ENCODE data around the gene STXBP6. TPM values are rescaled to one million over a fixed set of nuclear protein-coding genes. Genes with fewer than 3 reads are reported as not detected.
A peak's percentile ranks its signal among the peaks of the same experiment; 100 is the strongest.

The STXBP6 gene
- total and polyA plus RNA-seq, 10 of the 15 experiments (the other 5 are each of a cell fraction or from before 2014, with no cell fraction given) = 1.2 to 47.3 (median 1.9) TPM

DNA sequence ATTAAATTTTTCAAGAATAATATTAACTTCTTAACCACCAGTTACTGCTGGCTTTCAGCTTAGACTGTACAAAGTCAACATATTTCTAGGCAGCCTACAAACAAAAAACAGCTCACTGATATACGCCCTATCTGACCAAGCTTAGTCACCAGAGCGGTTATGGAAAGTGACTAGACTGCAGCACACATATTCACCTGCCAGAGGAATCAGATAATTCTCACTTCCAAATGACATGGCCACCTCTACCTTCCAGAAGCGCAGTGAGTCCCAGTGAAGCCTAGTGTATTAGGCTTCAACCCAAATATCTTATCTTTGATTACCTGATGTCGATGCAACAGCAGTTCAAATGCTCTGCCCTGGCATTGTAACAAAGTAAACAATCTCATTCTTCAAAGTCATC, 8.5 kb downstream of the STXBP6 start:
- Histone ChIP-seq H3K9ac (ENCODE audit: control insufficient read depth, insufficient read depth, low read length) (no peak overlapping the region), H3K4me1 (ENCODE audit: control insufficient read depth, insufficient read depth, low read length) (no peaks in the 10 kb centered on the region), H3K36me3 (ENCODE audit: control insufficient read depth in 2 of 2, insufficient read depth in 2 of 2, low read length in 1 of 2) (no peaks in the 10 kb centered on the region), H2AFZ (ENCODE audit: control insufficient read depth, low read depth, low read length) (no peak overlapping the region), H3K4me2 (ENCODE audit: control insufficient read depth, insufficient read depth) (no peak overlapping the region), H3K79me2 (ENCODE audit: control insufficient read depth, insufficient read depth, low read length) (no peaks in the 10 kb centered on the region), H3K27me3 (replicated peaks in 1 of 2; ENCODE audit: control insufficient read depth in 2 of 2, insufficient read depth in 2 of 2, low read length in 1 of 2) (no peaks in the 10 kb centered on the region), H3K9me3 (replicated peaks; ENCODE audit: control insufficient read depth, insufficient read depth, low read length) (no peaks in the 10 kb centered on the region), H3K27ac (ENCODE audit: control insufficient read depth, insufficient read depth) (no peak overlapping the region), H4K20me1 (ENCODE audit: control insufficient read depth, insufficient read depth) (no peaks in the 10 kb centered on the region), H3K4me3 (no peak overlapping the region)
- no peak for FAIRE-seq
- 81% methylated on average over 4 of the region's 4 CpGs for WGBS (ENCODE audit: insufficient coverage, insufficient replicate concordance, low lambda C conversion rate, missing lambda C conversion rate)
- ChIA-PET POLR2A (interaction anchor here (0.7 to 0.9 kb wide), 2 partner anchors 25 to 30 kb away, joined by 3 to 4 read pairs; no protein-coding TSS in a partner anchor), SMC1A (ENCODE audit: uncharacterized antibody, unreplicated experiment) (interaction anchor here (0.5 to 4.9 kb wide), 16 partner anchors 8 to 584 kb away, joined by 3 to 54 read pairs (median 4); no protein-coding TSS in a partner anchor), CTCF (interaction anchor here (1.0 to 5.2 kb wide), 9 partner anchors 11 to 330 kb away, joined by 3 to 52 read pairs (median 4); no protein-coding TSS in a partner anchor), RAD21 (ENCODE audit: unreplicated experiment) (interaction anchor here (0.7 to 2.2 kb wide), 11 partner anchors 15 to 332 kb away, joined by 3 to 10 read pairs (median 3); no protein-coding TSS in a partner anchor)
- DNase-seq (ENCODE audit: low read depth, low spot score) = no peak
- intact Hi-C loops (cut with micrococcal nuclease; ENCODE audit: unreplicated experiment) (no loop called here), in situ Hi-C loops (cut with MboI) (no loop called here)
- BruUV-seq (replicated peaks) = no TSS peak
- TF ChIP-seq MEF2A (IDR thresholded peaks at IDR 0.05; ENCODE audit: insufficient read depth, low read depth, low read length) (no peak), RUNX3 (IDR thresholded peaks at IDR 0.05; ENCODE audit: low read length) (no peak), TARDBP (IDR thresholded peaks at IDR 0.05; ENCODE audit: borderline replicate concordance) (no peak), CHD4 (IDR thresholded peaks at IDR 0.05) (no peak)
- TF ChIP-seq, protein P1, sequence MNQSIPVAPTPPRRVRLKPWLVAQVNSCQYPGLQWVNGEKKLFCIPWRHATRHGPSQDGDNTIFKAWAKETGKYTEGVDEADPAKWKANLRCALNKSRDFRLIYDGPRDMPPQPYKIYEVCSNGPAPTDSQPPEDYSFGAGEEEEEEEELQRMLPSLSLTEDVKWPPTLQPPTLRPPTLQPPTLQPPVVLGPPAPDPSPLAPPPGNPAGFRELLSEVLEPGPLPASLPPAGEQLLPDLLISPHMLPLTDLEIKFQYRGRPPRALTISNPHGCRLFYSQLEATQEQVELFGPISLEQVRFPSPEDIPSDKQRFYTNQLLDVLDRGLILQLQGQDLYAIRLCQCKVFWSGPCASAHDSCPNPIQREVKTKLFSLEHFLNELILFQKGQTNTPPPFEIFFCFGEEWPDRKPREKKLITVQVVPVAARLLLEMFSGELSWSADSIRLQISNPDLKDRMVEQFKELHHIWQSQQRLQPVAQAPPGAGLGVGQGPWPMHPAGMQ (IDR thresholded peaks at IDR 0.05; ENCODE audit: borderline replicate concordance) = no peak
- peak; percentile 21; the same call in 2 of the 3 replicates for ATAC-seq

DNA sequence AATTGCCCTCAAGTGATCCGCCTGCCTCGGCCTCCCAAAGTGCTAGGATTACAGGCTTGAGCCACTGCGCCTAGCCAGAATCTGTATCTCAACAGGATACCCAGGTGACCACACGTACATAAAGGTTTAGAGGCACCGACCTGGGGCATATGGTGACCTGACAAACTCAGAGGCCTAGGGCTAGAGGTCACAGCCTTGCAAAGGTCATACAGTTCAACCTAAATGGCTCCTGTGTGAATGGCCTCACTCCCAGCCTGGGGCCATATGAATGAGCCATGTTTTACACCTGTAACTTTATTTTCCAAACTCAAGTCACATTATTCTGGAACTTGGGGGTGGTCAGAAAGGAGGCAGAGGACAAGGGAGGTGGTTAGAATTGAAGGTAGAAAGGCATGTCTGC, 10.0 kb downstream of the STXBP6 start:
- DNase-seq (ENCODE audit: low read depth, low spot score) (no peak), ATAC-seq (no peak), FAIRE-seq (no peak)
- no TSS peak for BruUV-seq (replicated peaks)
- H3K4me1 ChIP-seq (ENCODE audit: control insufficient read depth, insufficient read depth, low read length) = no peaks in the 10 kb centered on the region
- no peaks in the 10 kb centered on the region for H3K79me2 ChIP-seq (ENCODE audit: control insufficient read depth, insufficient read depth, low read length)
- RAD21 ChIA-PET (ENCODE audit: unreplicated experiment) = interaction anchor here (0.7 to 1.9 kb wide), 3 partner anchors 84 to 233 kb away, joined by 3 to 10 read pairs (median 4); no protein-coding TSS in a partner anchor
- H3K27me3 ChIP-seq (replicated peaks in 1 of 2; ENCODE audit: control insufficient read depth in 2 of 2, insufficient read depth in 2 of 2, low read length in 1 of 2) = no peaks in the 10 kb centered on the region
- in situ Hi-C loops (cut with MboI) (no loop called here), intact Hi-C loops (cut with micrococcal nuclease; ENCODE audit: unreplicated experiment) (loop anchor here (10.0 kb wide), 1 partner anchor 305 kb away; no protein-coding TSS in a partner anchor)
- CTCF ChIA-PET = interaction anchor here (1.4 to 5.2 kb wide), 3 partner anchors 17 to 329 kb away, joined by 5 to 52 read pairs (median 23); no protein-coding TSS in a partner anchor
- no peak overlapping the region for H3K9ac ChIP-seq (ENCODE audit: control insufficient read depth, insufficient read depth, low read length)
- no peaks in the 10 kb centered on the region for H3K9me3 ChIP-seq (replicated peaks; ENCODE audit: control insufficient read depth, insufficient read depth, low read length)
- no peak overlapping the region for H2AFZ ChIP-seq (ENCODE audit: control insufficient read depth, low read depth, low read length)
- H3K27ac ChIP-seq (ENCODE audit: control insufficient read depth, insufficient read depth) = no peak overlapping the region
- no peak overlapping the region for H3K4me3 ChIP-seq
- POLR2A ChIA-PET = interaction anchor here (1.0 kb wide), 1 partner anchor 202 kb away, joined by 3 read pairs; no protein-coding TSS in a partner anchor
- 31% methylated on average over 5 of the region's 5 CpGs for WGBS (ENCODE audit: insufficient coverage, insufficient replicate concordance, low lambda C conversion rate, missing lambda C conversion rate)
- no peaks in the 10 kb centered on the region for H3K36me3 ChIP-seq (ENCODE audit: control insufficient read depth in 2 of 2, insufficient read depth in 2 of 2, low read length in 1 of 2)
- SMC1A ChIA-PET (ENCODE audit: uncharacterized antibody, unreplicated experiment) = interaction anchor here (1.0 to 4.9 kb wide), 7 partner anchors 8 to 232 kb away, joined by 4 to 54 read pairs (median 5); partner anchors contain the start of gene STXBP6
- H4K20me1 ChIP-seq (ENCODE audit: control insufficient read depth, insufficient read depth) = no peaks in the 10 kb centered on the region
- H3K4me2 ChIP-seq (ENCODE audit: control insufficient read depth, insufficient read depth) = no peak overlapping the region
- TF ChIP-seq ZNF622 (IDR thresholded peaks at IDR 0.05) (no peak), CHD4 (IDR thresholded peaks at IDR 0.05) (no peak), NR2C2 (IDR thresholded peaks at IDR 0.05; ENCODE audit: borderline replicate concordance, control insufficient read depth, insufficient read length, low read depth) (no peak), BHLHE40 (IDR thresholded peaks at IDR 0.05; ENCODE audit: borderline replicate concordance in 1 of 2, low read depth in 2 of 2, low read length in 1 of 2) (no peak)
- TF ChIP-seq, protein P2, sequence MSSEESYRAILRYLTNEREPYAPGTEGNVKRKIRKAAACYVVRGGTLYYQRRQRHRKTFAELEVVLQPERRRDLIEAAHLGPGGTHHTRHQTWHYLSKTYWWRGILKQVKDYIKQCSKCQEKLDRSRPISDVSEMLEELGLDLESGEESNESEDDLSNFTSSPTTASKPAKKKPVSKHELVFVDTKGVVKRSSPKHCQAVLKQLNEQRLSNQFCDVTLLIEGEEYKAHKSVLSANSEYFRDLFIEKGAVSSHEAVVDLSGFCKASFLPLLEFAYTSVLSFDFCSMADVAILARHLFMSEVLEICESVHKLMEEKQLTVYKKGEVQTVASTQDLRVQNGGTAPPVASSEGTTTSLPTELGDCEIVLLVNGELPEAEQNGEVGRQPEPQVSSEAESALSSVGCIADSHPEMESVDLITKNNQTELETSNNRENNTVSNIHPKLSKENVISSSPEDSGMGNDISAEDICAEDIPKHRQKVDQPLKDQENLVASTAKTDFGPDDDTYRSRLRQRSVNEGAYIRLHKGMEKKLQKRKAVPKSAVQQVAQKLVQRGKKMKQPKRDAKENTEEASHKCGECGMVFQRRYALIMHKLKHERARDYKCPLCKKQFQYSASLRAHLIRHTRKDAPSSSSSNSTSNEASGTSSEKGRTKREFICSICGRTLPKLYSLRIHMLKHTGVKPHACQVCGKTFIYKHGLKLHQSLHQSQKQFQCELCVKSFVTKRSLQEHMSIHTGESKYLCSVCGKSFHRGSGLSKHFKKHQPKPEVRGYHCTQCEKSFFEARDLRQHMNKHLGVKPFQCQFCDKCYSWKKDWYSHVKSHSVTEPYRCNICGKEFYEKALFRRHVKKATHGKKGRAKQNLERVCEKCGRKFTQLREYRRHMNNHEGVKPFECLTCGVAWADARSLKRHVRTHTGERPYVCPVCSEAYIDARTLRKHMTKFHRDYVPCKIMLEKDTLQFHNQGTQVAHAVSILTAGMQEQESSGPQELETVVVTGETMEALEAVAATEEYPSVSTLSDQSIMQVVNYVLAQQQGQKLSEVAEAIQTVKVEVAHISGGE (CRISPR knock-in tag; IDR thresholded peaks at IDR 0.05) = no peak
- TF ChIP-seq, protein P1 (IDR thresholded peaks at IDR 0.05; ENCODE audit: borderline replicate concordance) = no peak
